SKM-1 treated with dmso at 0.1 percent for 144 hours (cell line): ENCODE results near the gene ANKRD13C.

ENCODE experiments used
- DNase-seq: peaks from one replicate; lab custom pipeline; 2025; ENCODE audit not compliant: unreplicated experiment; lab: John Stamatoyannopoulos, UW

Gene ANKRD13C

DNA sequence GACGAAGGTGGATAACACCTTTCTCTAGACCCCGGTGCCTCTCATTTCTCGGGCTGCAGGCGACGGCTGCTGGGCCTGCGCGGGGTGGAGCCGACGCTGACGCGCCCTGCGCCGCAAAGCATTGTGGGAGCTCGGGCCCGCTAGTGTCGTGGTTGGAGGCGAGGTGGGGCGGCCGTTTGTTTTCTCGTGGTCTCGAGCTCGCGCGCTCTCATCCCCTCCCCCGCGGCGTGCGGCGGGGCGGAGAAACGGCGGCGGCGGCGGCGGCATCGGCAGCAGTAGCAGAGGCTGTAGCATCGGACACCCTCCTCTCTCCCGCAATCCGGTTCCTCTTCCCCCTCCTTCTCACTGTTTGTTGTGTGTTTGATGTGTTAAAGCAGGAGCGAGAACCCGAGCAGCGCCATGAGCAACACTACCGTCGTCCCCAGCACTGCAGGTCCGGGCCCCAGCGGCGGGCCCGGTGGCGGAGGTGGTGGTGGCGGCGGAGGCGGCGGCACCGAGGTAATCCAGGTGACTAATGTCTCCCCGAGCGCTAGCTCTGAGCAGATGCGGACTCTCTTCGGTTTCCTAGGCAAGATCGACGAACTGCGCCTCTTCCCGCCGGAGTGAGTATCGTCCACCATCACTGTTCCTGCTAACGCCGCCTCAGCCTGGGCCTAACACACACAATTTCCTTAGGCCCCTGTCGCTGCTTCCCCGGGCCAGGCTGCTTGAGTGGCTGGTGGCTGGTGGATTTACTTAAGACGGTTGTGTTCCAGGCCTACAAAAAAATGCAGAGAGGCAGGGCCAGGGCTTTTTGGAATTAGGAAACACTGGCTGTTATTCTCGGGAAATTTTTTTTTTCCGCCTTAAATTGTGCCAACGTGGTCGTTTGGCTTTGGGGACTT is 133.0 kb downstream of the ANKRD13C start, which contains the start of gene SRSF11:
SRSF11 (plus strand) TSS at position 143 of the 884 bp plus-strand sequence; CDS start at position 400, 257 bp downstream.
- peak; percentile 87 for DNase-seq

DNA sequence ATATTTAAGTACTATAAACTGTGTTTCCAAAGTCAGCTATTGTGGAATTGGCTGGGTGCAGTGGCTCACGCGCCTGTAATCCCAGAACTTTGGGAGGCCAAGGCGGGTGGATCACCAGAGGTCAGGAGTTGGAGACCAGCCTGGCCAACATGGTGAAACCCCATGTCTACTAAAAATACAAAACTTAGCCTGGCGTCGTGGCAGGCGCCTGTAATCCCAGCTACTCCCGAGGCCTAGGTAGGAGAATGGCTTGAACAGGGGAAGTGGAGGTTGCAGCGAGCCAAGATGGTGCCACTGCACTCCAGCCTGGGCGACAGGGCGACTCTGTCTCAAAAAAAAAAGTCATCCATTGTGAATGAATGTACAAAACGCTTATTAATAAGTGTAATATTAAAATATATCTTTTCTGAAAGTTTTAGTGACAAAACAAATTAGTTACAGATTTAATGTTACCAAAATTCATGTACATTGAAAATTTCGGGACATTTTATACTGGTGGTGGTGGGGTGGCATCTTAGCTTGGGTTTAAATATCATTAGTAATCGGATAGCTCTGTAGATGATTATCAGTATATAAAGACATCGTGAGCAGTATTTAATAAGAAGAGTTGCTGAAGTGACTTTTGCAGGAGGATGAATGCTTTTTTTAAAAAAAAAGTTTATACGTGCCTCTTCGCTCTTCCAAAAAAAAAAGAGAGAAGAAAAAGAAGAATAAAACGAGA is 133.8 kb downstream of the ANKRD13C start:
- no peak for DNase-seq

DNA sequence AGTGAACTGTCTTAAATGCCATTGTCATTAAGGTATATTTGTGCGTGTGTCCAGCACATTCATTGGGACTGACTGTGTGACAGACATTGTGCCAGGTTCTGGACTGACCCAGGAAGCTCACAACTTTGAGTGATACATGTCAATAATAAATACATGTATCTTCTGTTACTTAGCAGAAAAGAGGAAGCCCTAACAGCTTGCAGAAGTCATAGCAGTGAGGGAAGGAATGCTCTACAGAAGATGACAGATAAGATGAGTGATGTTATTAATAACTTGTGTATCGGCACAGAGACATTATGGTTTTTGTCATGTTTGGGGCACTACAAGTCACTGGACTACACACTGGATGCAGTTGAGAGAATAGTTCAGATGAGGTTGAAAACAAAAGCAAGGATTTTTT is 134.5 kb downstream of the ANKRD13C start:
- DNase-seq, result no peak

DNA sequence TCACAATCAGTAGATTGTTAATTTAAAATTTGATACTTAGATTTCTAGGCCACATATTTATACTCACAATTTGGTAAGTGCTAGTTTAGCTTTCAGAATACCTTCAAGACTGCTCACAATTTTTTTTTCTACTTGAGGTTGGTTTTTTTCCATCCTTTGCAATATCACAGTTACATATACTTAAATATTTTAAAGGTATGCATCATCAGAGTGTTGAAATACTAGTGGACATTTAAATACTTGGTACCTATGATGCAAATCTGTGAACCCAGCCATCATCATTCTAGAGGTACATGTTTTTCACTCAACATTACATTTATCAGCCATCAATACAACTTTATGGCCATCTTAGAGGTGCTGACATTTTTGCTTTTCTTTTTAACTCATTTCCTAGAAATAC is 143.0 kb downstream of the ANKRD13C start:
- DNase-seq, result no peak

DNA sequence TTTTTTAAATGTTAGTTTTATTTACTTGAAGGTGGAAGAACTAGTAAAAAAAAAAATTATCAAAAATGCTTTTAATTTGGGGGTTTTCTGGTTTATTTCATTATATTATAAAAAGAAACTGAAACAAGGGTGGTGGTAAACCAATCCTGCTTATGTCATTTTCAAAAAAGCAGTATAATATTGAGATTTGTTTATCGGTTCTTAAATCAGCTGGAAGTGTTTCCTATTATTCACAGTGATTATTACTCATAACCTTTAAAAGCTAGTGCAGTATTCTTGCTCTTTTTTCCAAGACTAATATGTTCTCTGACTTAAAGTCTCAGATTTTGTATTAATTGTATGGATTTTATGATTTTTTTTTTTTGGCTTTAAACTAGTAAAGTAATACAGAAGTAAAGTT is 143.7 kb downstream of the ANKRD13C start:
- no peak for DNase-seq
